ENCODE results near the gene TRIM33.

DNA sequence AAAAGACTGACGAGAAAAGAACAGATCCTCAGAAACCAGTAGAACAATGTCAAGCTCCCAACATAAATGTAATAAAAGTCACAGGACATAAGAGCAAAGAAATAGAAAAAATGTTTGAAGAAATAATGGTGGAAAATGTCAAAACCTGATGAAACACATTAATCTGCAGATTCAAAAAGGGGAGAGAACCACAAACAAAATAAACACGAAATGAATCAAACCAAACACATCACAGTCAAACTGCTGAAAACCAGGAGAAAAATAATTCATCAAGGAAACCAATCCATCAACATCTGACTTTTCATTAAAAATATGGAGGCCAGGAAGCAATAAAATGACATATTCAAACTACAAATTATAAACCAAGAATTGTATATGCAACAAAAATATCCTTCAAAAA, 31.9 kb downstream of the TRIM33 start:
- TF ChIP-seq, protein P1, sequence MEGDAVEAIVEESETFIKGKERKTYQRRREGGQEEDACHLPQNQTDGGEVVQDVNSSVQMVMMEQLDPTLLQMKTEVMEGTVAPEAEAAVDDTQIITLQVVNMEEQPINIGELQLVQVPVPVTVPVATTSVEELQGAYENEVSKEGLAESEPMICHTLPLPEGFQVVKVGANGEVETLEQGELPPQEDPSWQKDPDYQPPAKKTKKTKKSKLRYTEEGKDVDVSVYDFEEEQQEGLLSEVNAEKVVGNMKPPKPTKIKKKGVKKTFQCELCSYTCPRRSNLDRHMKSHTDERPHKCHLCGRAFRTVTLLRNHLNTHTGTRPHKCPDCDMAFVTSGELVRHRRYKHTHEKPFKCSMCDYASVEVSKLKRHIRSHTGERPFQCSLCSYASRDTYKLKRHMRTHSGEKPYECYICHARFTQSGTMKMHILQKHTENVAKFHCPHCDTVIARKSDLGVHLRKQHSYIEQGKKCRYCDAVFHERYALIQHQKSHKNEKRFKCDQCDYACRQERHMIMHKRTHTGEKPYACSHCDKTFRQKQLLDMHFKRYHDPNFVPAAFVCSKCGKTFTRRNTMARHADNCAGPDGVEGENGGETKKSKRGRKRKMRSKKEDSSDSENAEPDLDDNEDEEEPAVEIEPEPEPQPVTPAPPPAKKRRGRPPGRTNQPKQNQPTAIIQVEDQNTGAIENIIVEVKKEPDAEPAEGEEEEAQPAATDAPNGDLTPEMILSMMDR (IDR thresholded peaks at IDR 0.05; ENCODE audit: extremely low read depth in 1 of 2, insufficient read depth in 1 of 2, low read depth in 1 of 2, low read length in 2 of 2): no peak
- TF ChIP-seq, protein P2, sequence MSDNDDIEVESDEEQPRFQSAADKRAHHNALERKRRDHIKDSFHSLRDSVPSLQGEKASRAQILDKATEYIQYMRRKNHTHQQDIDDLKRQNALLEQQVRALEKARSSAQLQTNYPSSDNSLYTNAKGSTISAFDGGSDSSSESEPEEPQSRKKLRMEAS (IDR thresholded peaks at IDR 0.05; ENCODE audit: insufficient read depth, insufficient read length): no peak

Measured in endothelial cell of umbilical vein (primary cell).